ENCODE data around the gene COL2A1. TPM values are rescaled to one million over a fixed set of nuclear protein-coding genes. Genes with fewer than 3 reads are reported as not detected.

Gene COL2A1
- total and polyA plus RNA-seq, 4 donors, result 321 TPM; not detected in 3

DNA sequence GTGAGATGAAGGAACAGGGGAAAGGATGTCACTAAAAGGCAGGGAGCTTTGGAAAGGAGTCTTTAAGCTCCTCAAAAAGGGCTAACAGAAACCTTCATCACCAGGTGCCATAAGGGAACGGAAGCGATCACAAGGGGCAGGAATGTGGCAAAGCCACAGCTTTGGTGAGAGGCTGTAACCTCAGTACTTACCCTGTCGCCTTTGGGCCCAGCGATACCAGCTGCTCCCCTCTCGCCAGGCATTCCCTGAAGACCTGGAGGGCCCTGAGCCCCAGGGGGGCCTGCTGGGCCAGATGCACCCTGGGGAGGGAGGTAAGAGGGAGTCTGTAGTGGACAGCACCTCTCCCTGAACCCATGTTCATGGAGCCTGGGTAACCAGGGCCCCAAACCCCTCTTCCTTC lies 22.0 kb downstream of the COL2A1 start:
- WGBS, result 76% methylated on average over 5 of the region's 5 CpGs
- Histone ChIP-seq H3K27ac (ENCODE audit: low read depth in 1 of 2, low read length in 2 of 2) (no peak overlapping the region), H3K9ac (ENCODE audit: low read depth in 1 of 2, low read length in 2 of 2) (no peak overlapping the region), H3K27me3 (ENCODE audit: control insufficient read depth in 4 of 4, insufficient read depth in 4 of 4, low read length in 3 of 4) (no peaks in the 10 kb centered on the region), H3K9me3 (ENCODE audit: control insufficient read depth in 4 of 4, low read length in 3 of 4) (no peaks in the 10 kb centered on the region), H3K36me3 (ENCODE audit: control insufficient read depth in 4 of 4, insufficient read depth in 3 of 4, low read depth in 1 of 4, low read length in 3 of 4) (no peaks in the 10 kb centered on the region), H3K4me1 (ENCODE audit: control insufficient read depth in 4 of 4, insufficient read depth in 4 of 4, low read length in 3 of 4) (no peaks in the 10 kb centered on the region), H3K4me3 (ENCODE audit: low read depth in 1 of 3, low read length in 3 of 3) (no peak overlapping the region)
- no peak for DNase-seq (ENCODE audit: low spot score)
- TF ChIP-seq, protein P1, sequence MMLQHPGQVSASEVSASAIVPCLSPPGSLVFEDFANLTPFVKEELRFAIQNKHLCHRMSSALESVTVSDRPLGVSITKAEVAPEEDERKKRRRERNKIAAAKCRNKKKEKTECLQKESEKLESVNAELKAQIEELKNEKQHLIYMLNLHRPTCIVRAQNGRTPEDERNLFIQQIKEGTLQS (IDR thresholded peaks at IDR 0.05), result no peak
- TF ChIP-seq TAF1 (conservative IDR thresholded peaks at IDR 0.05) (no peak), SP1 (IDR thresholded peaks at IDR 0.05) (no peak), GABPA (IDR thresholded peaks at IDR 0.05 in 1 of 2, conservative IDR thresholded peaks at IDR 0.05 in 1 of 2) (no peak), FOXA1 (IDR thresholded peaks at IDR 0.05) (no peak), HNF4G (IDR thresholded peaks at IDR 0.05) (no peak), HNF4A (conservative IDR thresholded peaks at IDR 0.05) (no peak), NR2F2 (IDR thresholded peaks at IDR 0.05) (no peak), EGR1 (IDR thresholded peaks at IDR 0.05; ENCODE audit: low read depth in 2 of 2) (no peak), YY1 (IDR thresholded peaks at IDR 0.05) (no peak), REST (IDR thresholded peaks at IDR 0.05) (no peak), RAD21 (IDR thresholded peaks at IDR 0.05) (no peak), JUND (IDR thresholded peaks at IDR 0.05) (no peak)
- TF ChIP-seq, protein P2, sequence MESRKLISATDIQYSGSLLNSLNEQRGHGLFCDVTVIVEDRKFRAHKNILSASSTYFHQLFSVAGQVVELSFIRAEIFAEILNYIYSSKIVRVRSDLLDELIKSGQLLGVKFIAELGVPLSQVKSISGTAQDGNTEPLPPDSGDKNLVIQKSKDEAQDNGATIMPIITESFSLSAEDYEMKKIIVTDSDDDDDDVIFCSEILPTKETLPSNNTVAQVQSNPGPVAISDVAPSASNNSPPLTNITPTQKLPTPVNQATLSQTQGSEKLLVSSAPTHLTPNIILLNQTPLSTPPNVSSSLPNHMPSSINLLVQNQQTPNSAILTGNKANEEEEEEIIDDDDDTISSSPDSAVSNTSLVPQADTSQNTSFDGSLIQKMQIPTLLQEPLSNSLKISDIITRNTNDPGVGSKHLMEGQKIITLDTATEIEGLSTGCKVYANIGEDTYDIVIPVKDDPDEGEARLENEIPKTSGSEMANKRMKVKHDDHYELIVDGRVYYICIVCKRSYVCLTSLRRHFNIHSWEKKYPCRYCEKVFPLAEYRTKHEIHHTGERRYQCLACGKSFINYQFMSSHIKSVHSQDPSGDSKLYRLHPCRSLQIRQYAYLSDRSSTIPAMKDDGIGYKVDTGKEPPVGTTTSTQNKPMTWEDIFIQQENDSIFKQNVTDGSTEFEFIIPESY (IDR thresholded peaks at IDR 0.05), result no peak

DNA sequence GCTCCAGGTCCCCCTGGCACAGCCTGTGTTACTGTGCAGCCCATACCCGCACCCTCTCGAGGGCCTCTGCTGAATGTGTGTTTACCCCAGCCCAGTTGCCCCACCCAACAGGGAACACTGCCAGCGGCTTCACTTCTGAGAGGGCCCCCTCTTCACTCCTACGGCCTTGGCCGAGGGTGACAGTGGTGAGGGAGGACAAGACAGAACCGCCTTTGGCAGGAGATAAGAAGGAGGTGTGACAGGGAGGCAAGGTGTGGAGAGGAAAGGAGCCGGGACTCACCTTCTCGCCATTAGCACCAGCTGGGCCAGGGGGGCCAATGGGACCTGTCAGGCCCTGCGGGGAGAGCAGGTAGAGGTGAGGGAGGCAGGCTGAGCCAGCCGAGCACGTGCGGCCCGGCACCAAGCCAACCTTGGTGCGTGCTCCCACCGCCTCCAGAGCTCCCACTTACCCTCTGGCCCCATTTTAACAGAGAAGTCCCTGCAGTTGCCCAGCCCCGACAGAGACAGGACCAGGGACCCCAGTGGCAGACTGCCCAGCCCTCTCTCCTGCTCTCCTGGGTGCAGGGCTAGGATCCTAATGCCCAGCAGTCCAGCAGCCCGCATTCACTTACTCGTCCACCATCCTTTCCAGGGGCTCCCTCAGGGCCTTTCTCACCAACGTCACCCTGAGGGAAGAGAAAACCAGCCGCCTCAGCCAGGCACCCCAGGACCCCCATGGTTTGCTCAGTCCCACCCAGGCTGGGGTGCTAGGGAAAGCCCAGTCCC lies 22.6 kb downstream of the COL2A1 start:
- H3K27me3 ChIP-seq (ENCODE audit: control insufficient read depth in 4 of 4, insufficient read depth in 4 of 4, low read length in 3 of 4), result no peaks in the 10 kb centered on the region
- TF ChIP-seq TAF1 (conservative IDR thresholded peaks at IDR 0.05), result no peak
- TF ChIP-seq SP1 (IDR thresholded peaks at IDR 0.05), result no peak
- no peak for TF ChIP-seq REST (IDR thresholded peaks at IDR 0.05)
- no peak for TF ChIP-seq GABPA (IDR thresholded peaks at IDR 0.05 in 1 of 2, conservative IDR thresholded peaks at IDR 0.05 in 1 of 2)
- TF ChIP-seq, protein P3, sequence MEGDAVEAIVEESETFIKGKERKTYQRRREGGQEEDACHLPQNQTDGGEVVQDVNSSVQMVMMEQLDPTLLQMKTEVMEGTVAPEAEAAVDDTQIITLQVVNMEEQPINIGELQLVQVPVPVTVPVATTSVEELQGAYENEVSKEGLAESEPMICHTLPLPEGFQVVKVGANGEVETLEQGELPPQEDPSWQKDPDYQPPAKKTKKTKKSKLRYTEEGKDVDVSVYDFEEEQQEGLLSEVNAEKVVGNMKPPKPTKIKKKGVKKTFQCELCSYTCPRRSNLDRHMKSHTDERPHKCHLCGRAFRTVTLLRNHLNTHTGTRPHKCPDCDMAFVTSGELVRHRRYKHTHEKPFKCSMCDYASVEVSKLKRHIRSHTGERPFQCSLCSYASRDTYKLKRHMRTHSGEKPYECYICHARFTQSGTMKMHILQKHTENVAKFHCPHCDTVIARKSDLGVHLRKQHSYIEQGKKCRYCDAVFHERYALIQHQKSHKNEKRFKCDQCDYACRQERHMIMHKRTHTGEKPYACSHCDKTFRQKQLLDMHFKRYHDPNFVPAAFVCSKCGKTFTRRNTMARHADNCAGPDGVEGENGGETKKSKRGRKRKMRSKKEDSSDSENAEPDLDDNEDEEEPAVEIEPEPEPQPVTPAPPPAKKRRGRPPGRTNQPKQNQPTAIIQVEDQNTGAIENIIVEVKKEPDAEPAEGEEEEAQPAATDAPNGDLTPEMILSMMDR (IDR thresholded peaks at IDR 0.05; ENCODE audit: low read depth, low read length, missing input control), result no peak
- no peak for TF ChIP-seq HNF4A (conservative IDR thresholded peaks at IDR 0.05)
- TF ChIP-seq RXRA (IDR thresholded peaks at IDR 0.05), result no peak
- no peaks in the 10 kb centered on the region for H3K36me3 ChIP-seq (ENCODE audit: control insufficient read depth in 4 of 4, insufficient read depth in 3 of 4, low read depth in 1 of 4, low read length in 3 of 4)
- no peaks in the 10 kb centered on the region for H3K4me1 ChIP-seq (ENCODE audit: control insufficient read depth in 4 of 4, insufficient read depth in 4 of 4, low read length in 3 of 4)
- 75% methylated on average over 20 of the region's 20 CpGs for WGBS
- H3K9ac ChIP-seq (ENCODE audit: low read depth in 1 of 2, low read length in 2 of 2), result no peak overlapping the region
- DNase-seq (ENCODE audit: low spot score), result no peak
- H3K4me3 ChIP-seq (ENCODE audit: low read depth in 1 of 3, low read length in 3 of 3), result no peak overlapping the region
- no peak overlapping the region for H3K27ac ChIP-seq (ENCODE audit: low read depth in 1 of 2, low read length in 2 of 2)
- H3K9me3 ChIP-seq (ENCODE audit: control insufficient read depth in 4 of 4, low read length in 3 of 4), result no peaks in the 10 kb centered on the region

Measured in liver (tissue), 9 donors.